HL-60 (cell line): ENCODE data around the gene SAP30.

ENCODE experiments used
- DNase-seq, 2 experiments: peaks; one replicate each; pipeline ENCODE4 v3.0.0-alpha.2; 2010 to 2020; ENCODE audit warnings: low read depth in 1 of 2, low spot score in 1 of 2
- H3K27ac ChIP-seq: fragments of 250-450 bp; sonication (Bioruptor Pico); replicated peaks from 2 replicates; pipeline ENCODE4 v1.5.1; 2020; ENCODE audit warnings: mild to moderate bottlenecking, moderate library complexity
- H3K27me3 ChIP-seq: fragments of 250-450 bp; sonication (Bioruptor Pico); 2 replicates; pipeline ENCODE4 v1.5.1; 2021; ENCODE audit warnings: mild to moderate bottlenecking, moderate library complexity; ENCODE audit not compliant: insufficient read depth, poor library complexity, severe bottlenecking
- H3K4me3 ChIP-seq: replicated peaks from 2 replicates; pipeline ENCODE4 v1.5.1; 2011; ENCODE audit warnings: mild to moderate bottlenecking, control low read depth, low read length; ENCODE audit not compliant: insufficient read depth
- CTCF ChIP-seq: IDR thresholded peaks from one replicate; pipeline ENCODE4 v1.5.1; 2011; ENCODE audit warnings: low read length, control low read depth, inconsistent platforms; ENCODE audit not compliant: insufficient read depth
- GABPA ChIP-seq: IDR thresholded peaks from 2 replicates; pipeline ENCODE4 v1.6.1; 2012; ENCODE audit warnings: low read depth
- POLR2AphosphoS5 ChIP-seq: IDR thresholded peaks from 2 replicates; pipeline ENCODE4 v1.6.1; 2012; ENCODE audit warnings: low read depth
- REST ChIP-seq: IDR thresholded peaks from 2 replicates; pipeline ENCODE4 v1.6.1; 2012; ENCODE audit warnings: low read depth; ENCODE audit not compliant: insufficient replicate concordance
- SPI1 ChIP-seq: IDR thresholded peaks from 2 replicates; pipeline ENCODE4 v1.6.1; 2012; ENCODE audit warnings: low read depth, mild to moderate bottlenecking, borderline replicate concordance

Gene SAP30

DNA sequence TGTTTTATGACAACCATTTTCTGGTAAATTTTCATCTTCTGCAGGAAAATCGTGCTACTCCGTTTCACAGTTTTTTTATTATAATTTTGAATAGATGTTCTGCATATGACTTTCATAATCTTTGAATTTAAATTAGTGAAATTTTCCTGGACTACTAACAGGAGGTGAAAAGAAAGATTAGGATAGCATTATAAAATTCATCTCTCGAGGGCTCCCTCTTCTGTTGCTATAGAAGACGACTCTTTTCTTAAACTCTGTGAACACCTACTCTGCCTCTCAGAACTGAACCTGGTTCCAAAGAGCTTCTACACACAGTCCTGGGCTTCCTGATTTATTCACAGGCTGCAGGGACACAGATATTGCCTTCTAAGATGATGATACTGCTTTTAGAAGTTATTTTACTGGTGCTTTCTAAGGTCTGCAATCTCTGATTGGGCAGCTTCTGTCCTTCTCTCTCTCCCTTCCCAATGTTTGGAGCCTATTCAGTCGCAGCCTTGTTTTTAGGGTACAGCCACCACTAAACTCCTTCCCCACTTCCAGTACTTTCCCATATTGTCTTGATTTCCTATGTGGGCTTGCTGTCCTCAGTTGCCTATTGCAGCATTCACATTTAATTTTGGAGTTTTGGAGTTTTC is 10.1 kb upstream of the SAP30 start:
- H3K27ac ChIP-seq: no peak overlapping the region

DNA sequence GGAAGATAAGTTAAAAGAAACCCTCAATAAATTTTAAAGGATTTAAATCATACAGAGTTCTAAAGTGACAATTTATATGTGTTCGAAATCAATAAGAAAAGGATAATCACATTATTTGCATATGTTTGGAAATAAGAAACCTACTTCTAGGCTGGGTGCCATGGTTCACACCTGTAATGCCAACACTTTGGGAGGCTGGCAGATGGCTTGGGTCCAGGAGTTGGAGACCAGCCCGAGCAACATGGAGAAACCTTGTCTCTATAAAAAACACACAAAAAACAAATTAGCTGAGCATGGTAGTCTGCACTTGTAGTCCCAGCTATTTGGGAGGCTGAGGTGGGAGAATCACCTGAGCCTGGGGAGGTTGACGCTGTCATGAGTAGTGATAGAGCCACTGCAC is 8.1 kb upstream of the SAP30 start:
- no peak for DNase-seq
- no peak overlapping the region for H3K27ac ChIP-seq
- H3K27me3 ChIP-seq: no peaks in the 10 kb centered on the region
- no peak overlapping the region for H3K4me3 ChIP-seq
- no peak for TF ChIP-seq SPI1

More for the DNA sequence above, 10.1 kb upstream of the SAP30 start:
- no peak for DNase-seq
- peak; percentile 1 for TF ChIP-seq CTCF
- TF ChIP-seq REST: no peak
- Histone ChIP-seq H3K27me3 (no peaks in the 10 kb centered on the region), H3K4me3 (no peak overlapping the region)

- TF ChIP-seq REST: no peak
- TF ChIP-seq CTCF: no peak
- no peak for TF ChIP-seq SPI1
- TF ChIP-seq GABPA: no peak
- no peak for TF ChIP-seq POLR2AphosphoS5
- peak in 1 of 2 experiments; percentile 12 for DNase-seq
- Histone ChIP-seq H3K27me3 (no peaks in the 10 kb centered on the region), H3K27ac (no peak overlapping the region), H3K4me3 (no peak overlapping the region)
Observed at GRCh38 chr4:173365359-173365996, 5.3 kb upstream of the SAP30 start.

GRCh38 chr4:173367285-173367684 is 3.5 kb upstream of the SAP30 start:
- H3K27me3 ChIP-seq: no peaks in the 10 kb centered on the region
- TF ChIP-seq CTCF (no peak), GABPA (no peak), REST (no peak), SPI1 (no peak), POLR2AphosphoS5 (no peak)
- DNase-seq: no peak
- H3K4me3 ChIP-seq: no peak overlapping the region
- no peak overlapping the region for H3K27ac ChIP-seq
